ENCODE results near the gene CCND2. TPM values are rescaled to one million over a fixed set of nuclear protein-coding genes. Genes with fewer than 3 reads are reported as not detected.

Gene CCND2
- total RNA-seq, 1 donor from 2014 or later: 12.6 TPM

DNA sequence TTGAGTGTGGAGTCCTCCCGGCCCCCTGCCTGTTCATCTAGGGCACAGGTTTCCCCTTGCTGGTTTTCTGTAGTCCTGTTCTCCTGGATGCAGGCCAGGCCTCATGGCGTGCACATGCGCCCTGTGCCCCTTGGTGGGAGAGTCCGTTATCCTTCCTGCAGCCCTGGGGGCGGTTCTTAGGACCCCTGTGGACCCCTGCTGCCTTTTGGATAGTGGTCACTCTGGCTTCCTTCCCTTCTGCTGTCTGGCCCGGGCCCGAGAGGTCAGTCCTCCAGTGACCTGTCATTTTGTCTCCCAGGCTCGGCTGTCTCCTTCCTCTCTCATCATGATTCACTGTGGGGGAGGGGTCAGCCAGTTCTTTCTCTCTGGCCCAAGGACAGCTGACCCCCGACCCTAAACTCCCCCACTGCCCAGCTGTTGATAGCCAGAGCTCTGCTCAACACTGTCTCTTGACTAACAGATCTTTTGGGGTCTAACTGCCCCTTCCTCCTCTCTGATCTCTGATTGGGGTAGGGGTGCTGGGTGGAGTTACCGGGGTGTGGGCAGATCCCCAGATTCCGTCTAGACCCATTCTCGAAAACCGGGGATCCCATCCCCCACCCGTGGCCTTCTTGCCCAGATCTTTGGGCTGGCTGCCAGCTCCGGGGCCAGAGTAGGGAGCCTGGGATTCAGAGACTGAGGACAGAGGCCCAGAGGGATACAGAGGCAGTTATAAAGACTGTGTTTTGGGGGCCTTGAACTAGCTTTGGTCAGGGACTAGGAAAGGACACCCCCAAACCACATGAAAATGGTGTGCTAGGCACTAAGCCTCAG, 7.0 kb downstream of the CCND2 start:
- peaks cover 12% of the 10 kb centered on the region for H3K4me1 Mint-ChIP-seq (ENCODE audit: unreplicated experiment)
- H3K27ac Mint-ChIP-seq (ENCODE audit: unreplicated experiment): no peak overlapping the region
- no peak overlapping the region for H3K4me3 Mint-ChIP-seq (ENCODE audit: unreplicated experiment)
- no peak for DNase-seq (ENCODE audit: extremely low spot score, unreplicated experiment)
- H3K27me3 Mint-ChIP-seq (ENCODE audit: unreplicated experiment): peaks cover 47% of the 10 kb centered on the region
- TF ChIP-seq CTCF (IDR thresholded peaks at IDR 0.05): no peak
- H3K36me3 Mint-ChIP-seq (ENCODE audit: unreplicated experiment): no peaks in the 10 kb centered on the region
- no peaks in the 10 kb centered on the region for H3K9me3 Mint-ChIP-seq (ENCODE audit: unreplicated experiment)

GRCh38 chr12:4281173-4281654, 7.7 kb downstream of the CCND2 start:
- DNase-seq (ENCODE audit: extremely low spot score, unreplicated experiment): no peak
- Mint-ChIP-seq H3K27me3 (ENCODE audit: unreplicated experiment) (peaks cover 45% of the 10 kb centered on the region), H3K9me3 (ENCODE audit: unreplicated experiment) (no peaks in the 10 kb centered on the region), H3K27ac (ENCODE audit: unreplicated experiment) (no peak overlapping the region), H3K4me3 (ENCODE audit: unreplicated experiment) (no peak overlapping the region), H3K36me3 (ENCODE audit: unreplicated experiment) (no peaks in the 10 kb centered on the region), H3K4me1 (ENCODE audit: unreplicated experiment) (peaks cover 6% of the 10 kb centered on the region)
- no peak for TF ChIP-seq CTCF (IDR thresholded peaks at IDR 0.05)

GRCh38 chr12:4282103-4282891, 8.7 kb downstream of the CCND2 start:
- no peaks in the 10 kb centered on the region for H3K9me3 Mint-ChIP-seq (ENCODE audit: unreplicated experiment)
- H3K4me1 Mint-ChIP-seq (ENCODE audit: unreplicated experiment): no peaks in the 10 kb centered on the region
- H3K4me3 Mint-ChIP-seq (ENCODE audit: unreplicated experiment): no peak overlapping the region
- DNase-seq (ENCODE audit: extremely low spot score, unreplicated experiment): no peak
- H3K27me3 Mint-ChIP-seq (ENCODE audit: unreplicated experiment): peaks cover 35% of the 10 kb centered on the region
- no peak for TF ChIP-seq CTCF (IDR thresholded peaks at IDR 0.05)
- no peak overlapping the region for H3K27ac Mint-ChIP-seq (ENCODE audit: unreplicated experiment)
- H3K36me3 Mint-ChIP-seq (ENCODE audit: unreplicated experiment): no peaks in the 10 kb centered on the region

DNA sequence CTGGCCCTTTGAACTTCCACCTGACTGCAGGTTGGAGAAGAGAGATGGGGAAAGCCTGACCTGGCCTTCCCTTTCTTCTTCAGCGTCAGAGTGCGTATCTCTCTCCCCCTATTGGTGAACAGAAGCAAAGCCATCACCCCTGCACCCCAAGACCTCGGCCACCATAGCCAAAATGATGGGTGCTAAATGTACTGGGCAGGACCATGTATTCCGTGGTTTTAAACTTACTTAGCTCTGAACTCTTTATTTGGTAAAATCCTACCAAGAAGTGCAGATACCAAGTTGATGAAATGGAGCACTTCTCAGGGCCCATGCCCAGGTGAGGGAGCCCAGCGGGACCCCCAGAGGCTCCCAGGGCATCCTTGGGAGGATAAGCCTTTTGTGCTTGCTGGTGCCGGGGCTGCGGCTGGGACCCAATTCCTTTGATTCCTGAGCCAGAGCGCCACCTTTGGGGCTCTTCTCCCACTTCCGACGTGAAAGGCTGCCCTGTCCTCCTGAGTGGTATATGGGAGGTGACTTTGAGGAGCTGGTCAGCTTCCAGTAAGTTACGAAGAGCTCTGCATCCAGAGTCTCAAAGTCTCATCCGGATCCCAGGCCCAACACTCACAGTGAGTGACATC, 9.4 kb downstream of the CCND2 start:
- no peaks in the 10 kb centered on the region for H3K9me3 Mint-ChIP-seq (ENCODE audit: unreplicated experiment)
- no peak overlapping the region for H3K4me3 Mint-ChIP-seq (ENCODE audit: unreplicated experiment)
- H3K4me1 Mint-ChIP-seq (ENCODE audit: unreplicated experiment): no peaks in the 10 kb centered on the region
- no peak for TF ChIP-seq CTCF (IDR thresholded peaks at IDR 0.05)
- H3K27me3 Mint-ChIP-seq (ENCODE audit: unreplicated experiment): peaks cover 31% of the 10 kb centered on the region
- no peak overlapping the region for H3K27ac Mint-ChIP-seq (ENCODE audit: unreplicated experiment)
- DNase-seq (ENCODE audit: extremely low spot score, unreplicated experiment): peak; percentile 78
- no peaks in the 10 kb centered on the region for H3K36me3 Mint-ChIP-seq (ENCODE audit: unreplicated experiment)
